K562 (cell line): ENCODE results near the gene GSKIP. TPM values are rescaled to one million over a fixed set of nuclear protein-coding genes. Genes with fewer than 3 reads are reported as not detected.

ENCODE experiments used
- ATAC-seq: fragments of 200-7000 bp; cut with Tn5 transposase; 3 replicates; pipeline ENCODE4 v1.9.1; 2020; ENCODE audit warnings: moderate library complexity
- BruUV-seq: library from RNA; stranded (reverse); fragments of 400-500 nt; replicated peaks from 2 replicates; lab custom pipeline; 2021; lab: Mats Ljungman, UMichigan
- CTCF ChIA-PET: fragments of 300-600 bp; formaldehyde crosslinking; extraction: SDS; loops from one replicate; lab custom pipeline; 2021; ENCODE audit warnings: low intra/inter-chr PET ratio; lab: Yijun Ruan, JAX
- POLR2A ChIA-PET: fragments of 300-600, 350-650 bp; sonication (Branson Sonifier 250); formaldehyde crosslinking; extraction: SDS; loops from one replicate; lab custom pipeline; 2021; ENCODE audit warnings: antibody characterized with exemption, inconsistent platforms; lab: Yijun Ruan, JAX
- DNase-seq, 4 experiments: peaks; one replicate each; pipeline versions ENCODE4 v3.0.0 to v3.0.0-alpha.2; 2011 to 2018; ENCODE audit warnings: low spot score in 3 of 4, mixed read lengths in 3 of 4; ENCODE audit errors: extremely low read depth in 1 of 4
- FAIRE-seq: peaks from 2 replicates; lab custom pipeline; 2011; peaks lifted over from hg19 to GRCh38; lab: Jason Lieb, UNC
- H2AFZ ChIP-seq: 2 replicates; pipeline ENCODE4 v1.6.0; 2011; ENCODE audit warnings: low read depth, low read length, control low read depth, inconsistent platforms
- H3K27ac ChIP-seq: fragments of 200-600 bp; 3 replicates; pipeline ENCODE4 v1.8.0; 2011; ENCODE audit warnings: low read depth, mild to moderate bottlenecking, control low read depth, inconsistent platforms, low read length, moderate library complexity, mixed read lengths; ENCODE audit errors: extremely low read depth
- H3K27me3 ChIP-seq, 2 experiments: fragments of 300-600 bp in 1 of 2; 2 replicates in 1 of 2; 3 replicates in 1 of 2; pipeline versions ENCODE4 v1.6.0 to v1.8.0; 2011; ENCODE audit warnings: inconsistent platforms in 2 of 2, low read length in 2 of 2, mild to moderate bottlenecking in 1 of 2, mixed read lengths in 1 of 2, moderate library complexity in 1 of 2; ENCODE audit not compliant: control insufficient read depth in 2 of 2, insufficient read depth in 2 of 2
- H3K36me3 ChIP-seq: fragments of 300-600 bp; 3 replicates; pipeline ENCODE4 v1.8.0; 2011; ENCODE audit warnings: mild to moderate bottlenecking, low read length, inconsistent platforms; ENCODE audit not compliant: control insufficient read depth, insufficient read depth
- H3K4me1 ChIP-seq, 2 experiments: fragments of 200-600 bp in 1 of 2; replicated peaks in 1 of 2; 2 replicates in 1 of 2; 3 replicates in 1 of 2; pipeline versions ENCODE4 v1.5.1 to v1.8.0; 2011; ENCODE audit warnings: inconsistent platforms in 2 of 2, low read length in 2 of 2, mild to moderate bottlenecking in 1 of 2, mixed read lengths in 1 of 2, moderate library complexity in 1 of 2; ENCODE audit not compliant: control insufficient read depth in 2 of 2, insufficient read depth in 2 of 2
- H3K4me2 ChIP-seq: 2 replicates; pipeline ENCODE4 v1.6.1; 2011; ENCODE audit warnings: low read length, control low read depth, inconsistent platforms, mixed read lengths; ENCODE audit not compliant: insufficient read depth
- H3K4me3 ChIP-seq: fragments of 200-600 bp; sonication (generic), shearing (Covaris generic); 2 replicates; pipeline ENCODE4 v1.5.1; 2016; ENCODE audit warnings: control low read depth, inconsistent platforms
- H3K79me2 ChIP-seq: fragments of 200-600 bp; 3 replicates; pipeline ENCODE4 v1.8.0; 2011; ENCODE audit warnings: low read length, inconsistent platforms; ENCODE audit not compliant: control insufficient read depth, insufficient read depth
- H3K9ac ChIP-seq, 2 experiments: 2 replicates each; pipeline versions ENCODE4 v1.6.0 to v1.6.1; 2011; ENCODE audit warnings: low read depth in 2 of 2, low read length in 2 of 2, control low read depth in 1 of 2, inconsistent platforms in 1 of 2, mild to moderate bottlenecking in 1 of 2, mixed read lengths in 1 of 2; ENCODE audit not compliant: insufficient read depth in 1 of 2
- H3K9me1 ChIP-seq: one replicate; pipeline ENCODE4 v1.6.0; 2011; ENCODE audit warnings: inconsistent platforms, mild to moderate bottlenecking, low read length, moderate library complexity; ENCODE audit not compliant: control insufficient read depth, insufficient read depth
- H3K9me3 ChIP-seq: replicated peaks from 2 replicates; pipeline ENCODE4 v1.5.1; 2011; ENCODE audit warnings: low read depth, low read length, inconsistent platforms; ENCODE audit not compliant: control insufficient read depth, insufficient read depth
- H4K20me1 ChIP-seq: replicated peaks from 2 replicates; pipeline ENCODE4 v1.6.1; 2011; ENCODE audit warnings: low read length, inconsistent platforms, mixed read lengths; ENCODE audit not compliant: control insufficient read depth, insufficient read depth
- MAZ ChIP-seq, 2 experiments: fragments of 450-650 bp in 1 of 2; sonication (generic) in 1 of 2; formaldehyde crosslinking; IDR thresholded peaks in 1 of 2; conservative IDR thresholded peaks in 1 of 2; 2 replicates each; pipeline versions ENCODE4 v1.4.0 to v1.5.0; 2020; ENCODE audit warnings: mild to moderate bottlenecking in 1 of 2, missing genetic modification reagents in 1 of 2
- SP2 ChIP-seq: IDR thresholded peaks from 2 replicates; pipeline ENCODE4 v1.6.1; 2011; ENCODE audit warnings: mild to moderate bottlenecking, low read depth, low read length, moderate library complexity; ENCODE audit not compliant: poor library complexity, severe bottlenecking; ENCODE audit errors: extremely low read depth
- ZBTB17 ChIP-seq: fragments of 450-650 bp; formaldehyde crosslinking; IDR thresholded peaks from 2 replicates; pipeline ENCODE4 v1.4.0; 2020; ENCODE audit warnings: mild to moderate bottlenecking
- ZFP30 ChIP-seq: fragments of 250-450 bp; sonication (Bioruptor Pico); IDR thresholded peaks from 2 replicates; pipeline ENCODE4 v1.8.0; 2022; ENCODE audit warnings: moderate library complexity, mild to moderate bottlenecking, inconsistent platforms, borderline replicate concordance
- ZNF133 ChIP-seq: fragments of 250-450 bp; sonication (Bioruptor Pico); IDR thresholded peaks from 2 replicates; pipeline ENCODE4 v1.4.0; 2020; ENCODE audit warnings: mild to moderate bottlenecking
- ZNF384 ChIP-seq: IDR thresholded peaks from 2 replicates; pipeline ENCODE4 v1.6.1; 2012; ENCODE audit warnings: low read depth, low read length, improper control_type of control experiment
- ZNF584 ChIP-seq: fragments of 200-800 bp; sonication (Bioruptor generic); IDR thresholded peaks from 2 replicates; pipeline ENCODE4 v1.6.1; 2016; ENCODE audit warnings: low read depth, mild to moderate bottlenecking, missing genetic modification characterization, missing compliant biosample characterization
- WGBS: fragments of 100-300 bp; shearing (Covaris generic); methylation state at CpG from one replicate; pipeline ENCODE4 v1.1.6; 2016; ENCODE audit warnings: low coverage, mixed read lengths; ENCODE audit not compliant: insufficient coverage; ENCODE audit errors: missing lambda C conversion rate; 5-methylcytosine and 5-hydroxymethylcytosine counted together
- in situ Hi-C: fragments of 300-500 bp; cut with MboI; formaldehyde crosslinking; loops from 4 replicates; pipeline ENCODE4 v1.15.0; 2018; ENCODE audit warnings: inconsistent platforms, mixed read lengths
- intact Hi-C: fragments of 100-400 bp; cut with micrococcal nuclease; formaldehyde crosslinking; loops from 2 replicates; pipeline ENCODE4 v1.14.2; 2022
- polyA plus RNA-seq, 8 experiments: library from polyadenylated mRNA; depleted of rRNA in 4 of 8; stranded (reverse) in 5 of 8; unstranded in 3 of 8; fragments of >200 nt; fragmentation: Nextera tagmentation in 2 of 8; fragmentation: Illumina TruSeq in 1 of 8; extraction: Ambion mirVana in 2 of 8; extraction: Trizol in 1 of 8; gene quantifications; 2 replicates each; pipeline versions ENCODE4 v1.2.1 to v1.2.3, GENCODE V29; 2011 to 2014; ENCODE audit warnings: inconsistent platforms in 1 of 8, missing spikeins in 1 of 8
- total RNA-seq, 7 experiments: library from RNA; depleted of rRNA in 6 of 7; stranded (reverse); fragments of >200 nt in 6 of 7; fragmentation: Illumina TruSeq in 2 of 7; extraction: Trizol in 2 of 7; gene quantifications; 2 replicates each; pipeline versions ENCODE4 v1.2.1 to v1.2.3, GENCODE V29; 2011 to 2021; ENCODE audit warnings: low replicate concordance in 1 of 7

The GSKIP gene
- total and polyA plus RNA-seq, 9 of the 15 experiments (the other 6 are each of a cell fraction or from before 2014, with no cell fraction given): 12.9 to 58.9 (median 22.2) TPM

- FAIRE-seq (no peak), ATAC-seq (peak; percentile 68; the same call in 2 of the 3 replicates), DNase-seq (no peak)
- H3K9ac ChIP-seq: no peak overlapping the region
- H3K27me3 ChIP-seq: peaks cover 0 to 5% of the 10 kb centered on the region in 2 experiments; a peak in 2 of 5 replicates
- intact Hi-C loops (no loop called here), in situ Hi-C loops (loop anchor here (25.0 kb wide), 1 partner anchor 856 kb away; no protein-coding TSS in a partner anchor)
- TF ChIP-seq MAZ (CRISPR knock-in tag; conservative IDR thresholded peaks at IDR 0.05 in 1 of 2, IDR thresholded peaks at IDR 0.05 in 1 of 2): no peak
- TF ChIP-seq ZNF384: peak; percentile 85
- no peak for TF ChIP-seq SP2
- H3K4me2 ChIP-seq: no peak overlapping the region
- H3K9me1 ChIP-seq: no peaks in the 10 kb centered on the region
- no TSS peak for BruUV-seq
- WGBS: 28% methylated on average over 4 of the region's 4 CpGs
- no peaks in the 10 kb centered on the region for H3K36me3 ChIP-seq
- no peak overlapping the region for H2AFZ ChIP-seq
- CTCF ChIA-PET: interaction anchor here (0.9 kb wide), 1 partner anchor 120 kb away, joined by 4 read pairs; no protein-coding TSS in a partner anchor
- H3K4me1 ChIP-seq: no peaks in the 10 kb centered on the region; a peak in 1 of 5 replicates
- no peaks in the 10 kb centered on the region for H4K20me1 ChIP-seq
- H3K79me2 ChIP-seq: no peaks in the 10 kb centered on the region
- H3K27ac ChIP-seq: no peak overlapping the region
- no peak overlapping the region for H3K4me3 ChIP-seq
- no peaks in the 10 kb centered on the region for H3K9me3 ChIP-seq
- POLR2A ChIA-PET: no interaction called here
These were observed 54.7 kb downstream of the GSKIP start for GRCh38 chr14:96418075-96418474.

DNA sequence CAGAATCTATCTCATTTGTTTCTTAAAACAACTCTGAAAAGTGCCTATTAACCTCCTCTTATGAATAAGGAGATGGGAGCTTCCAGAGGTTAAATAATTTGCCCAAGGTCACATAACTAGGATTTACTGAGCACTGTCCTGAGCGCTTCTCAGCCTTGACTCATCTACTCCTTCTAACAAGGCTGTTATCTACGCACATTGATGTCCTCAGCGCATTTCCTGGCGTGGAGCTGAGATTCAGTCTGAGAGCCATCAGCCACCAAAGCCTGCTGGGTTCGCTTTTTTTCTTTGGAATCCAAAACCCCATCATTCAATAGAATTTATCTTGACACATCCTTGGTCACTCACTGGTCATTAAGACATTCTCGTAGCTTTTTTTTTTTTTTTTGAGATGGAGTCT, 57.9 kb downstream of the GSKIP start:
- POLR2A ChIA-PET: interaction anchor here (0.6 to 0.7 kb wide), 2 partner anchors 23 to 457 kb away, joined by 3 read pairs; no protein-coding TSS in a partner anchor
- H3K4me3 ChIP-seq: no peak overlapping the region
- no peak overlapping the region for H3K9ac ChIP-seq
- no peak for TF ChIP-seq ZFP30 (CRISPR knock-in tag)
- TF ChIP-seq ZNF584 (CRISPR knock-in tag): no peak
- TF ChIP-seq ZBTB17 (CRISPR knock-in tag): no peak
- TF ChIP-seq ZNF133 (CRISPR knock-in tag): no peak
- TF ChIP-seq, all 486 proteins: peak for 0
- no peaks in the 10 kb centered on the region for H3K27me3 ChIP-seq
- no peak overlapping the region for H2AFZ ChIP-seq
- FAIRE-seq (no peak), DNase-seq (peak in 1 of 4 experiments; percentile 12), ATAC-seq (no peak)
- no peaks in the 10 kb centered on the region for H3K9me1 ChIP-seq
- CTCF ChIA-PET: no interaction called here
- in situ Hi-C loops: loop anchor here (25.0 kb wide), 1 partner anchor 859 kb away; no protein-coding TSS in a partner anchor
- H3K36me3 ChIP-seq: no peaks in the 10 kb centered on the region
- no peaks in the 10 kb centered on the region for H3K79me2 ChIP-seq
- BruUV-seq: no TSS peak
- H3K9me3 ChIP-seq: no peaks in the 10 kb centered on the region
- H4K20me1 ChIP-seq: no peaks in the 10 kb centered on the region
- intact Hi-C loops: loop anchor here (10.0 kb wide), 1 partner anchor 856 kb away; no protein-coding TSS in a partner anchor
- no peak overlapping the region for H3K27ac ChIP-seq
- 4% methylated on average over 5 of the region's 6 CpGs for WGBS
- H3K4me1 ChIP-seq: peaks cover 0 to 8% of the 10 kb centered on the region in 2 experiments; a peak in 2 of 5 replicates
- H3K4me2 ChIP-seq: no peak overlapping the region
